HepG2 (cell line): ENCODE results near the gene TLR9. TPM values are rescaled to one million over a fixed set of nuclear protein-coding genes. Genes with fewer than 3 reads are reported as not detected.
A peak's percentile ranks its signal among the peaks of the same experiment; 100 is the strongest.

Experiments used
- ARNT ChIP-seq: fragments of 450-650 bp; IDR thresholded peaks from 2 replicates; pipeline ENCODE4 v1.6.1; 2017
- ELF3 ChIP-seq: IDR thresholded peaks from 2 replicates; pipeline ENCODE4 v1.6.1; 2016; ENCODE audit warnings: missing genetic modification reagents, missing compliant biosample characterization
- GFI1 ChIP-seq: sonication (generic); formaldehyde crosslinking; IDR thresholded peaks from 2 replicates; pipeline ENCODE4 v1.5.0; 2020; ENCODE audit warnings: missing genetic modification reagents, mild to moderate bottlenecking, borderline replicate concordance
- HOXA5 ChIP-seq: sonication (generic); formaldehyde crosslinking; IDR thresholded peaks from 2 replicates; pipeline ENCODE4 v1.4.0; 2020; ENCODE audit warnings: missing genetic modification reagents
- HOXA7 ChIP-seq: sonication (generic); formaldehyde crosslinking; IDR thresholded peaks from 2 replicates; pipeline ENCODE4 v1.8.1; 2022; ENCODE audit warnings: mild to moderate bottlenecking, missing genetic modification reagents, moderate library complexity
- IKZF1 ChIP-seq: fragments of 450-650 bp; IDR thresholded peaks from 2 replicates; pipeline ENCODE4 v1.7.1; 2016
- MYNN ChIP-seq: sonication (generic); formaldehyde crosslinking; IDR thresholded peaks from 2 replicates; pipeline ENCODE4 v1.4.0; 2020; ENCODE audit warnings: mild to moderate bottlenecking, low read depth, missing genetic modification reagents
- NFE2L2 ChIP-seq: fragments of 150-350 bp; IDR thresholded peaks from 2 replicates; pipeline ENCODE4 v1.6.1; 2014; ENCODE audit warnings: low read length
- NFKB2 ChIP-seq: sonication (generic); formaldehyde crosslinking; IDR thresholded peaks from 2 replicates; pipeline ENCODE4 v1.4.0; 2020; ENCODE audit warnings: missing genetic modification reagents, borderline replicate concordance
- NR2F6 ChIP-seq, 2 experiments: IDR thresholded peaks; 2 replicates each; pipeline ENCODE4 v1.6.1; 2016; ENCODE audit warnings: antibody characterized with exemption in 1 of 2, mild to moderate bottlenecking in 1 of 2
- PCBP1 ChIP-seq: fragments of 200-400 bp; formaldehyde crosslinking; IDR thresholded peaks from 2 replicates; pipeline ENCODE4 v1.6.1; 2017; ENCODE audit warnings: mild to moderate bottlenecking, low read depth, low read length, borderline replicate concordance
- XBP1 ChIP-seq: sonication (generic); formaldehyde crosslinking; IDR thresholded peaks from 2 replicates; pipeline ENCODE4 v1.5.0; 2020; ENCODE audit warnings: missing genetic modification reagents
- ZFP1 ChIP-seq: IDR thresholded peaks from 2 replicates; pipeline ENCODE4 v1.6.1; 2016
- ZMYM3 ChIP-seq: sonication (generic); formaldehyde crosslinking; IDR thresholded peaks from 2 replicates; pipeline ENCODE4 v1.5.1; 2020; ENCODE audit warnings: mild to moderate bottlenecking, missing genetic modification reagents
- ZNF558 ChIP-seq: sonication (generic); formaldehyde crosslinking; IDR thresholded peaks from 2 replicates; pipeline ENCODE4 v1.9.0; 2022; ENCODE audit warnings: mild to moderate bottlenecking, missing genetic modification reagents, borderline replicate concordance
- ZNF563 ChIP-seq: sonication (generic); formaldehyde crosslinking; IDR thresholded peaks from 2 replicates; pipeline ENCODE4 v1.8.0; 2022; ENCODE audit warnings: mild to moderate bottlenecking, moderate library complexity, missing genetic modification reagents
- ZNF619 ChIP-seq: sonication (generic); formaldehyde crosslinking; IDR thresholded peaks from 2 replicates; pipeline ENCODE4 v1.4.0; 2020; ENCODE audit warnings: mild to moderate bottlenecking, missing genetic modification reagents
- ZSCAN22 ChIP-seq: sonication (generic); formaldehyde crosslinking; IDR thresholded peaks from 2 replicates; pipeline ENCODE4 v1.4.0; 2020; ENCODE audit warnings: mild to moderate bottlenecking, missing genetic modification reagents
- polyA plus RNA-seq, 8 experiments: library from polyadenylated mRNA; depleted of rRNA in 3 of 8; stranded (reverse) in 7 of 8; unstranded in 1 of 8; fragments of >200 nt; fragmentation: Illumina TruSeq in 4 of 8; extraction: Trizol in 4 of 8; gene quantifications; 2 replicates each; pipeline versions ENCODE4 v1.2.1 to v1.2.3, GENCODE V29; 2011 to 2016; ENCODE audit warnings: low read depth in 4 of 8, missing spikeins in 1 of 8, mixed read lengths in 1 of 8; ENCODE audit not compliant: insufficient read depth in 1 of 8
- total RNA-seq, 5 experiments: library from RNA; depleted of rRNA; stranded (reverse); fragments of >200 nt; fragmentation: Illumina TruSeq; extraction: Trizol; gene quantifications; 2 replicates each; pipeline ENCODE4 v1.2.3, GENCODE V29; 2016; ENCODE audit warnings: low read depth in 1 of 5
- TF ChIP-seq, protein P1 (sequence below): sonication (generic); formaldehyde crosslinking; IDR thresholded peaks from 2 replicates; pipeline ENCODE4 v1.4.0; 2020; ENCODE audit warnings: missing genetic modification reagents
- TF ChIP-seq, protein P2 (sequence below): sonication (generic); formaldehyde crosslinking; IDR thresholded peaks from 2 replicates; pipeline ENCODE4 v1.4.0; 2020; ENCODE audit warnings: missing genetic modification reagents
- TF ChIP-seq, protein P3 (sequence below): sonication (generic); formaldehyde crosslinking; IDR thresholded peaks from 2 replicates; pipeline ENCODE4 v1.5.0; 2020; ENCODE audit warnings: missing genetic modification reagents
- TF ChIP-seq, protein P4 (sequence below): sonication (generic); formaldehyde crosslinking; IDR thresholded peaks from 2 replicates; pipeline ENCODE4 v1.5.0; 2020; ENCODE audit warnings: missing genetic modification reagents
- TF ChIP-seq, protein P5 (sequence below): sonication (generic); formaldehyde crosslinking; IDR thresholded peaks from 2 replicates; pipeline ENCODE4 v1.5.0; 2020; ENCODE audit warnings: missing genetic modification reagents

TLR9 gene
- total and polyA plus RNA-seq, 2 of the 13 experiments (the other 11 are each of a cell fraction or from before 2014, with no cell fraction given), result not detected

DNA sequence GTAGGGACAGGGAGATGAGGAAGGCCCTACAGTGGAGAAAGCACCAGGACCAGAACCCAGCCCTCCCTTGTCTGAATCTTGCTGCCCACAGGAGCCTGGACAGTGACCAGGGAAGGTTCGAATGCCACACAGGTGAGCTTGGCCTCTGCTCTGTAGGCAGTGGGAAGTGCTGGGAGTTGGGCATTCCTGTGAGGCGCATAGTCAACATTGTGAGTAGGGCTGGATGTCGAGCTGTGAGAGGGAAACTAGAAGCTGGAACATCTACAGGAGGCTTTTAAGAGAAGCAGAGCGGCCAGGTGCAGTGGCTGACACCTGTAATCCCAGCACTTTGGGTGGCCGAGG lies 47.8 kb downstream of the TLR9 start (continued):
- TF ChIP-seq NFE2L2 (no peak), GFI1 (CRISPR knock-in tag) (no peak), ARNT (no peak), ZNF619 (CRISPR knock-in tag) (no peak), MYNN (no peak), ELF3 (no peak), XBP1 (CRISPR knock-in tag) (no peak), ZNF558 (CRISPR knock-in tag) (no peak), ZNF563 (CRISPR knock-in tag) (0 out of 2 replicates have a peak, but pooled peaks have one; percentile 21), NFKB2 (CRISPR knock-in tag) (peak; percentile 21; the same call in 1 of the 2 replicates), HOXA7 (no peak), IKZF1 (no peak), PCBP1 (no peak), ZFP1 (CRISPR knock-in tag) (peak; percentile 22; the same call in 1 of the 2 replicates), ZSCAN22 (CRISPR knock-in tag) (no peak), HOXA5 (CRISPR knock-in tag) (no peak; the same call in 1 of the 2 replicates), NR2F6 (IDR thresholded peaks at IDR 0.05) (no peak), NR2F6 (CRISPR knock-in tag; IDR thresholded peaks at IDR 0.05) (no peak; the same call in 1 of the 2 replicates), ZMYM3 (CRISPR knock-in tag) (no peak; the same call in none of the 2 replicates)
- TF ChIP-seq, protein P1, sequence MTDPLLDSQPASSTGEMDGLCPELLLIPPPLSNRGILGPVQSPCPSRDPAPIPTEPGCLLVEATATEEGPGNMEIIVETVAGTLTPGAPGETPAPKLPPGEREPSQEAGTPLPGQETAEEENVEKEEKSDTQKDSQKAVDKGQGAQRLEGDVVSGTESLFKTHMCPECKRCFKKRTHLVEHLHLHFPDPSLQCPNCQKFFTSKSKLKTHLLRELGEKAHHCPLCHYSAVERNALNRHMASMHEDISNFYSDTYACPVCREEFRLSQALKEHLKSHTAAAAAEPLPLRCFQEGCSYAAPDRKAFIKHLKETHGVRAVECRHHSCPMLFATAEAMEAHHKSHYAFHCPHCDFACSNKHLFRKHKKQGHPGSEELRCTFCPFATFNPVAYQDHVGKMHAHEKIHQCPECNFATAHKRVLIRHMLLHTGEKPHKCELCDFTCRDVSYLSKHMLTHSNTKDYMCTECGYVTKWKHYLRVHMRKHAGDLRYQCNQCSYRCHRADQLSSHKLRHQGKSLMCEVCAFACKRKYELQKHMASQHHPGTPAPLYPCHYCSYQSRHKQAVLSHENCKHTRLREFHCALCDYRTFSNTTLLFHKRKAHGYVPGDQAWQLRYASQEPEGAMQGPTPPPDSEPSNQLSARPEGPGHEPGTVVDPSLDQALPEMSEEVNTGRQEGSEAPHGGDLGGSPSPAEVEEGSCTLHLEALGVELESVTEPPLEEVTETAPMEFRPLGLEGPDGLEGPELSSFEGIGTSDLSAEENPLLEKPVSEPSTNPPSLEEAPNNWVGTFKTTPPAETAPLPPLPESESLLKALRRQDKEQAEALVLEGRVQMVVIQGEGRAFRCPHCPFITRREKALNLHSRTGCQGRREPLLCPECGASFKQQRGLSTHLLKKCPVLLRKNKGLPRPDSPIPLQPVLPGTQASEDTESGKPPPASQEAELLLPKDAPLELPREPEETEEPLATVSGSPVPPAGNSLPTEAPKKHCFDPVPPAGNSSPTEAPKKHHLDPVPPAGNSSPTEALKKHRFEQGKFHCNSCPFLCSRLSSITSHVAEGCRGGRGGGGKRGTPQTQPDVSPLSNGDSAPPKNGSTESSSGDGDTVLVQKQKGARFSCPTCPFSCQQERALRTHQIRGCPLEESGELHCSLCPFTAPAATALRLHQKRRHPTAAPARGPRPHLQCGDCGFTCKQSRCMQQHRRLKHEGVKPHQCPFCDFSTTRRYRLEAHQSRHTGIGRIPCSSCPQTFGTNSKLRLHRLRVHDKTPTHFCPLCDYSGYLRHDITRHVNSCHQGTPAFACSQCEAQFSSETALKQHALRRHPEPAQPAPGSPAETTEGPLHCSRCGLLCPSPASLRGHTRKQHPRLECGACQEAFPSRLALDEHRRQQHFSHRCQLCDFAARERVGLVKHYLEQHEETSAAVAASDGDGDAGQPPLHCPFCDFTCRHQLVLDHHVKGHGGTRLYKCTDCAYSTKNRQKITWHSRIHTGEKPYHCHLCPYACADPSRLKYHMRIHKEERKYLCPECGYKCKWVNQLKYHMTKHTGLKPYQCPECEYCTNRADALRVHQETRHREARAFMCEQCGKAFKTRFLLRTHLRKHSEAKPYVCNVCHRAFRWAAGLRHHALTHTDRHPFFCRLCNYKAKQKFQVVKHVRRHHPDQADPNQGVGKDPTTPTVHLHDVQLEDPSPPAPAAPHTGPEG (CRISPR knock-in tag), result no peak
- TF ChIP-seq, protein P2, sequence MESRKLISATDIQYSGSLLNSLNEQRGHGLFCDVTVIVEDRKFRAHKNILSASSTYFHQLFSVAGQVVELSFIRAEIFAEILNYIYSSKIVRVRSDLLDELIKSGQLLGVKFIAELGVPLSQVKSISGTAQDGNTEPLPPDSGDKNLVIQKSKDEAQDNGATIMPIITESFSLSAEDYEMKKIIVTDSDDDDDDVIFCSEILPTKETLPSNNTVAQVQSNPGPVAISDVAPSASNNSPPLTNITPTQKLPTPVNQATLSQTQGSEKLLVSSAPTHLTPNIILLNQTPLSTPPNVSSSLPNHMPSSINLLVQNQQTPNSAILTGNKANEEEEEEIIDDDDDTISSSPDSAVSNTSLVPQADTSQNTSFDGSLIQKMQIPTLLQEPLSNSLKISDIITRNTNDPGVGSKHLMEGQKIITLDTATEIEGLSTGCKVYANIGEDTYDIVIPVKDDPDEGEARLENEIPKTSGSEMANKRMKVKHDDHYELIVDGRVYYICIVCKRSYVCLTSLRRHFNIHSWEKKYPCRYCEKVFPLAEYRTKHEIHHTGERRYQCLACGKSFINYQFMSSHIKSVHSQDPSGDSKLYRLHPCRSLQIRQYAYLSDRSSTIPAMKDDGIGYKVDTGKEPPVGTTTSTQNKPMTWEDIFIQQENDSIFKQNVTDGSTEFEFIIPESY (CRISPR knock-in tag), result no peak
- TF ChIP-seq, protein P3, sequence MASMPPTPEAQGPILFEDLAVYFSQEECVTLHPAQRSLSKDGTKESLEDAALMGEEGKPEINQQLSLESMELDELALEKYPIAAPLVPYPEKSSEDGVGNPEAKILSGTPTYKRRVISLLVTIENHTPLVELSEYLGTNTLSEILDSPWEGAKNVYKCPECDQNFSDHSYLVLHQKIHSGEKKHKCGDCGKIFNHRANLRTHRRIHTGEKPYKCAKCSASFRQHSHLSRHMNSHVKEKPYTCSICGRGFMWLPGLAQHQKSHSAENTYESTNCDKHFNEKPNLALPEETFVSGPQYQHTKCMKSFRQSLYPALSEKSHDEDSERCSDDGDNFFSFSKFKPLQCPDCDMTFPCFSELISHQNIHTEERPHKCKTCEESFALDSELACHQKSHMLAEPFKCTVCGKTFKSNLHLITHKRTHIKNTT (CRISPR knock-in tag), result no peak
- TF ChIP-seq, protein P4, sequence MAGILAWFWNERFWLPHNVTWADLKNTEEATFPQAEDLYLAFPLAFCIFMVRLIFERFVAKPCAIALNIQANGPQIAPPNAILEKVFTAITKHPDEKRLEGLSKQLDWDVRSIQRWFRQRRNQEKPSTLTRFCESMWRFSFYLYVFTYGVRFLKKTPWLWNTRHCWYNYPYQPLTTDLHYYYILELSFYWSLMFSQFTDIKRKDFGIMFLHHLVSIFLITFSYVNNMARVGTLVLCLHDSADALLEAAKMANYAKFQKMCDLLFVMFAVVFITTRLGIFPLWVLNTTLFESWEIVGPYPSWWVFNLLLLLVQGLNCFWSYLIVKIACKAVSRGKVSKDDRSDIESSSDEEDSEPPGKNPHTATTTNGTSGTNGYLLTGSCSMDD (CRISPR knock-in tag), result no peak
- TF ChIP-seq, protein P5, sequence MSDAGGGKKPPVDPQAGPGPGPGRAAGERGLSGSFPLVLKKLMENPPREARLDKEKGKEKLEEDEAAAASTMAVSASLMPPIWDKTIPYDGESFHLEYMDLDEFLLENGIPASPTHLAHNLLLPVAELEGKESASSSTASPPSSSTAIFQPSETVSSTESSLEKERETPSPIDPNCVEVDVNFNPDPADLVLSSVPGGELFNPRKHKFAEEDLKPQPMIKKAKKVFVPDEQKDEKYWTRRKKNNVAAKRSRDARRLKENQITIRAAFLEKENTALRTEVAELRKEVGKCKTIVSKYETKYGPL (CRISPR knock-in tag), result no peak
